GM21786 (cell line): ENCODE data around the gene ITPKB.
"Not testable (repeated sequence)": the region's sequence is repeated elsewhere in the genome, so short reads cannot be mapped to it uniquely, and the experiment has no call there.

ENCODE experiments used
- ATAC-seq: cut with Tn5 transposase; IDR thresholded peaks from one replicate; pipeline ENCODE4 v1.9.1; 2021; ENCODE audit not compliant: unreplicated experiment

ITPKB gene

GRCh38 chr1:226738995-226739695, at the start of gene ITPKB:
TSS of gene ITPKB (minus strand) at chr1:226739282. CDS start at chr1:226737458, 1,824 bp downstream.
- peak; percentile 28 for ATAC-seq

GRCh38 chr1:226787638-226788037, 48.6 kb upstream of the ITPKB start:
- ATAC-seq = no peak

GRCh38 chr1:226787071-226787470, 48.0 kb upstream of the ITPKB start:
- ATAC-seq = no peak

- peak; percentile 85 for ATAC-seq
Observed at GRCh38 chr1:226786550-226786949, 47.5 kb upstream of the ITPKB start.

GRCh38 chr1:226785805-226786204, 46.7 kb upstream of the ITPKB start:
- ATAC-seq = no peak

- no peak for ATAC-seq
Observed at GRCh38 chr1:226784081-226785049, 45.3 kb upstream of the ITPKB start.

- no peak for ATAC-seq
Observed at GRCh38 chr1:226782845-226783601, 43.9 kb upstream of the ITPKB start.

GRCh38 chr1:226781937-226782609, 43.0 kb upstream of the ITPKB start:
- ATAC-seq = no peak

- no peak for ATAC-seq
Observed at GRCh38 chr1:226779561-226779960, 40.5 kb upstream of the ITPKB start.

- ATAC-seq = no peak
Observed at GRCh38 chr1:226778657-226779058, 39.6 kb upstream of the ITPKB start.

GRCh38 chr1:226776975-226777374, 37.9 kb upstream of the ITPKB start:
- no peak for ATAC-seq

- no peak for ATAC-seq
Observed at GRCh38 chr1:226776066-226776465, 37.0 kb upstream of the ITPKB start.

GRCh38 chr1:226772446-226773139, 33.5 kb upstream of the ITPKB start:
- peak; percentile 83 for ATAC-seq

GRCh38 chr1:226767170-226767569, 28.1 kb upstream of the ITPKB start:
- ATAC-seq = not testable (repeated sequence)

- no peak for ATAC-seq
Observed at GRCh38 chr1:226766565-226766964, 27.5 kb upstream of the ITPKB start.

GRCh38 chr1:226764533-226764932, 25.5 kb upstream of the ITPKB start:
- ATAC-seq = peak; percentile 87

GRCh38 chr1:226763905-226764264, 24.8 kb upstream of the ITPKB start:
- ATAC-seq = no peak

GRCh38 chr1:226762988-226763904, 24.2 kb upstream of the ITPKB start:
- no peak for ATAC-seq

- no peak for ATAC-seq
Observed at GRCh38 chr1:226762055-226762454, 23.0 kb upstream of the ITPKB start.
